Measurements from ENCODE around the gene FOXP1. TPM values are rescaled to one million over a fixed set of nuclear protein-coding genes. Genes with fewer than 3 reads are reported as not detected.

Gene FOXP1
- total and polyA plus RNA-seq, 2 of the 13 experiments (the other 11 are each of a cell fraction or from before 2014, with no cell fraction given), result 40.4 to 59.0 TPM

DNA sequence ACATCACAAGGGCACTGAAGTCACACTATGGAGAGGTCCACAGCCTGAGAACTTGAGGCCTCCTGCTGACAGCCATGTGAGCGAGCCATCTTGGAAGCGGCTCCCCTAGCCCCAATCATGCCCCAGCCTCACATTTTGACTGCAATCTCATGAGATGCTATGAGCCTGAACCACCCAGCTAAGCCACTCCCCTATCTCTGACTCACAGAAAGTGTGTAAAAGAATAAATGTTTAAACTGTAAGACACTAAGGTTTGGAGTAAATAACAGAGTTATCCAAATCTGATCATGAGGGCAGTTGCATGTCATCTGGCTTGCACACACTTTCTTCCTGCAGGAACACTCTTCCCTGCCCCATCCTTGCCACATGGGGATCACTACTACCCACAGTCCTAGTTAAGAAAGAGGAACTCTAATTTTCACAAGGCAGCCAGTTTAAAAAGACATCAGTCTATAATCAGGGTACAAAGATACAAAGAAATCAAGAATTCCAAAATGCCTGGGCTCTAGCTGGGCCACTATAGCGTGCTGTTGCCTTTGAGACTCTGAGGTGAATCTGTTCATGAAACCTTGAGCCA, 494.2 kb downstream of the FOXP1 start:
- FAIRE-seq, result no peak
- Histone ChIP-seq H3K9ac (ENCODE audit: insufficient read depth, low read depth, low read length) (no peak overlapping the region), H3K9me3 (ENCODE audit: low read length) (no peaks in the 10 kb centered on the region), H3K4me1 (ENCODE audit: insufficient read depth, low read length) (peaks cover 56% of the 10 kb centered on the region), H3K79me2 (ENCODE audit: insufficient read depth, low read length) (peaks cover 2% of the 10 kb centered on the region), H4K20me1 (ENCODE audit: insufficient read depth, low read length) (no peaks in the 10 kb centered on the region), H3K4me2 (ENCODE audit: low read depth, low read length) (no peak overlapping the region), H3K36me3 (replicated peaks in 1 of 2; ENCODE audit: control insufficient read depth in 1 of 2, insufficient read depth in 2 of 2, low read length in 2 of 2) (no peaks in the 10 kb centered on the region), H3K4me3 (replicated peaks in 1 of 3; ENCODE audit: insufficient read depth in 1 of 3, low read depth in 2 of 3, low read length in 3 of 3) (no peak overlapping the region), H3K27ac (ENCODE audit: extremely low read length, insufficient read depth, low read length) (peak overlapping the region; percentile 65), H3K27me3 (ENCODE audit: control insufficient read depth in 1 of 2, insufficient read depth in 2 of 2, low read length in 2 of 2) (no peaks in the 10 kb centered on the region), H2AFZ (ENCODE audit: low read length) (no peak overlapping the region)
- ATAC-seq, result no peak
- WGBS (ENCODE audit: low lambda C conversion rate), result 100% methylated on average over 3 of the region's 3 CpGs
- ChIA-PET CTCF (ENCODE audit: low intra/inter-chr PET ratio, low total read pairs) (no interaction called here), POLR2A (interaction anchor here (1.1 to 3.9 kb wide), 3 partner anchors 25 to 63 kb away, joined by 3 to 21 read pairs (median 5); no protein-coding TSS in a partner anchor)
- intact Hi-C loops (cut with micrococcal nuclease; ENCODE audit: unreplicated experiment) (loop anchor here (5.0 kb wide), 1 partner anchor 158 kb away; no protein-coding TSS in a partner anchor), in situ Hi-C loops (cut with HindIII; ENCODE audit: extremely low pct_ligation_motif_present, low pct_unique_long_range_greater_than_20kb) (no loop called here)
- no TSS peak for BruUV-seq (replicated peaks)
- TF ChIP-seq, protein P1, sequence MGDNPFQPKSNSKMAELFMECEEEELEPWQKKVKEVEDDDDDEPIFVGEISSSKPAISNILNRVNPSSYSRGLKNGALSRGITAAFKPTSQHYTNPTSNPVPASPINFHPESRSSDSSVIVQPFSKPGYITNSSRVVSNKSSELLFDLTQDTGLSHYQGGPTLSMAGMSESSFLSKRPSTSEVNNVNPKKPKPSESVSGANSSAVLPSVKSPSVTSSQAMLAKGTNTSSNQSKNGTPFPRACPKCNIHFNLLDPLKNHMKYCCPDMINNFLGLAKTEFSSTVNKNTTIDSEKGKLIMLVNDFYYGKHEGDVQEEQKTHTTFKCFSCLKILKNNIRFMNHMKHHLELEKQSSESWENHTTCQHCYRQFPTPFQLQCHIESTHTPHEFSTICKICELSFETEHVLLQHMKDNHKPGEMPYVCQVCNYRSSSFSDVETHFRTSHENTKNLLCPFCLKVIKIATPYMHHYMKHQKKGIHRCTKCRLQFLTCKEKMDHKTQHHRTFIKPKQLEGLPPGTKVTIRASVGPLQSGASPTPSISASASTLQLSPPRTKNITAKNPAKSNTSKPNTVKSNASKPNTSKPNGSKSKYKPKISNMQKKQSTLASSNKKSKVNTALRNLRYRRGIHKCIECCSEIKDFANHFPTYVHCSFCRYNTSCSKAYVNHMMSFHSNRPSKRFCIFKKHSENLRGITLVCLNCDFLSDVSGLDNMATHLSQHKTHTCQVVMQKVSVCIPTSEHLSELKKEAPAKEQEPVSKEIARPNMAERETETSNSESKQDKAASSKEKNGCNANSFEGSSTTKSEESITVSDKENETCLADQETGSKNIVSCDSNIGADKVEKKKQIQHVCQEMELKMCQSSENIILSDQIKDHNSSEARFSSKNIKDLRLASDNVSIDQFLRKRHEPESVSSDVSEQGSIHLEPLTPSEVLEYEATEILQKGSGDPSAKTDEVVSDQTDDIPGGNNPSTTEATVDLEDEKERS (CRISPR knock-in tag; IDR thresholded peaks at IDR 0.05), result 0 out of 2 replicates have a peak, but pooled peaks have one; percentile 53
- TF ChIP-seq, protein P2, sequence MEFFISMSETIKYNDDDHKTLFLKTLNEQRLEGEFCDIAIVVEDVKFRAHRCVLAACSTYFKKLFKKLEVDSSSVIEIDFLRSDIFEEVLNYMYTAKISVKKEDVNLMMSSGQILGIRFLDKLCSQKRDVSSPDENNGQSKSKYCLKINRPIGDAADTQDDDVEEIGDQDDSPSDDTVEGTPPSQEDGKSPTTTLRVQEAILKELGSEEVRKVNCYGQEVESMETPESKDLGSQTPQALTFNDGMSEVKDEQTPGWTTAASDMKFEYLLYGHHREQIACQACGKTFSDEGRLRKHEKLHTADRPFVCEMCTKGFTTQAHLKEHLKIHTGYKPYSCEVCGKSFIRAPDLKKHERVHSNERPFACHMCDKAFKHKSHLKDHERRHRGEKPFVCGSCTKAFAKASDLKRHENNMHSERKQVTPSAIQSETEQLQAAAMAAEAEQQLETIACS (CRISPR knock-in tag; IDR thresholded peaks at IDR 0.05), result no peak
- DNase-seq (ENCODE audit: low spot score), result no peak
